Stomach smooth muscle (tissue), 2 donors: ENCODE data around the gene CD80.
"Not testable (repeated sequence)": the region's sequence is repeated elsewhere in the genome, so short reads cannot be mapped to it uniquely, and the experiment has no call there.

Experiments used
- H3K27ac ChIP-seq: one replicate; pipeline ENCODE4 v1.7.0; 2013; ENCODE audit warnings: mild to moderate bottlenecking, low read length, inconsistent platforms
- H3K27me3 ChIP-seq, 2 donors: one replicate each; pipeline ENCODE4 v1.7.0; 2013; ENCODE audit warnings: low read length in 2 of 2; ENCODE audit not compliant: insufficient read depth in 2 of 2, control insufficient read depth in 1 of 2
- H3K36me3 ChIP-seq, 2 donors: one replicate each; pipeline ENCODE4 v1.7.0; 2013; ENCODE audit warnings: low read length in 2 of 2; ENCODE audit not compliant: control insufficient read depth in 2 of 2, insufficient read depth in 2 of 2
- H3K4me1 ChIP-seq: one replicate; pipeline ENCODE4 v1.7.0; 2013; ENCODE audit warnings: low read length; ENCODE audit not compliant: control insufficient read depth, insufficient read depth
- H3K4me3 ChIP-seq, 2 donors: one replicate each; pipeline ENCODE4 v1.7.0; 2013; ENCODE audit warnings: low read length in 2 of 2
- H3K9ac ChIP-seq, 2 donors: one replicate each; pipeline ENCODE4 v1.7.0; 2013; ENCODE audit warnings: low read length in 2 of 2, mild to moderate bottlenecking in 1 of 2
- H3K9me3 ChIP-seq, 2 donors: one replicate each; pipeline ENCODE4 v1.7.0; 2013; ENCODE audit warnings: low read length in 2 of 2; ENCODE audit not compliant: control insufficient read depth in 2 of 2
- donor health status: healthy.
- donor health status: Pancreatic carcinoma.

Gene CD80

GRCh38 chr3:119595639-119596334 is 36.4 kb upstream of the CD80 start:
- H3K4me1 ChIP-seq, result peaks cover 5% of the 10 kb centered on the region
- peak overlapping the region; percentile 63 to 67 for H3K4me3 ChIP-seq
- H3K27me3 ChIP-seq, result no peaks in the 10 kb centered on the region
- no peaks in the 10 kb centered on the region for H3K36me3 ChIP-seq
- no peaks in the 10 kb centered on the region for H3K9me3 ChIP-seq
- H3K9ac ChIP-seq, result peak overlapping the region in 1 of 2 donors; percentile 41
- H3K27ac ChIP-seq, result no peak overlapping the region

DNA sequence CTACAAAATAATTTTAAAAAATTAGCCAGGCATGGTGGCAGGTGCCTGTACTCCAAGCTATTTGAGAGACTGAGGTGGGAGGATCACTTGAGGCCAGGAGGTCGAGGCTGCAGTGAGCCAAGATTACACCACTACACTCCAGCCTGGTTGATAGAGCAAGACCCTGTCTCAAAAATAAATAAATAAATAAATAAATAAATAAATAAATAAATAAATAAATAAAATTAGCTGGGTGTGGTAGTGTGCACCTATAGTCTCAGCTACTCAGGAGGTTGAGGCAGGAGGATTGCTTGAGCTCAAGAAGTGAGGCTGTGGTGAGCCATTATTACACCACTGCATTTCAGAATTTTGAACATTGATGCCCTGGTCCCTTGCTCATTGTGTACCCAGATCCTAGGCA is 35.5 kb upstream of the CD80 start:
- H3K27me3 ChIP-seq, H3K4me1 ChIP-seq, H3K36me3 ChIP-seq, H3K27ac ChIP-seq, H3K9ac ChIP-seq, H3K4me3 ChIP-seq, H3K9me3 ChIP-seq: not testable (repeated sequence)

- Histone ChIP-seq H3K9ac (no peak overlapping the region), H3K27ac (no peak overlapping the region), H3K4me3 (no peak overlapping the region), H3K9me3 (no peaks in the 10 kb centered on the region), H3K27me3 (no peaks in the 10 kb centered on the region), H3K4me1 (peaks cover 5% of the 10 kb centered on the region), H3K36me3 (no peaks in the 10 kb centered on the region)
Observed at GRCh38 chr3:119594066-119594465, 34.7 kb upstream of the CD80 start.

- H3K27ac ChIP-seq, result no peak overlapping the region
- H3K9ac ChIP-seq, result no peak overlapping the region
- peaks cover 5% of the 10 kb centered on the region for H3K4me1 ChIP-seq
- no peaks in the 10 kb centered on the region for H3K9me3 ChIP-seq
- no peak overlapping the region for H3K4me3 ChIP-seq
- H3K36me3 ChIP-seq, result peaks cover 0 to 5% of the 10 kb centered on the region in 2 donors
- no peaks in the 10 kb centered on the region for H3K27me3 ChIP-seq
Observed at GRCh38 chr3:119592861-119593260, 33.4 kb upstream of the CD80 start.

GRCh38 chr3:119590706-119591105 is 31.3 kb upstream of the CD80 start:
- H3K4me3 ChIP-seq, result no peak overlapping the region

DNA sequence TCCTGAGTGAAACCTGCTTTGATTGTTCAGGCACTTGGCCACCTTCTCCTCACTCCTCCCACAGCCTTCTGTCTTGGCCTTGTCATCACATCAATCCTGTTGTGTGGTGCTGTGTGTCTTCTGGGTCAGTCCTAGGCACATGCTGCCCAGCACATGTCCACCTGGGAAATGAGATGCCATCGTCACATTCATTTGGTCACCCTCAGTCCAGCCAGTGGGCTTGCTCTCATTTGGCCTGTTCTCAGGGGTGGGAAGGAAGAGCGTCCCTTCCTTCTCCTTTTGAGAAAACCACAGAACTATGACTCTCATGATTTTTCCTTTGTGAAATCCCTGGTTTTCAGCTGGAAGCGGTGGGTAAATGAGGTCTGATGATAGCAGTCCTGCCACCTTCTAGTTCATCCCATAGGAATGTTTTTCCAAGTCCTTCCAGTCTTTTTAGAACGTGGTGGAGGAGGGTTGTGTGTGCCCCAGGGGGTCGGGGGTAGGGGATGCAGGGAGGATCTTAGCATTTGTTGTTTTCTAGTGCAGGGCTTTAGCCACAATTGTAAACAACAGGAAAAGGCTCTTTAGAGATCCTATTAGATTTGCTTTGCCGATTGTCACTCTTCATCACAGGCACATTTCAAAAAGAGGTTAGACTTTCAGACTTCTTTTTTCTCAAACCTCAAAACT is 29.8 kb upstream of the CD80 start:
- Histone ChIP-seq H3K4me3 (no peak overlapping the region), H3K9ac (no peak overlapping the region), H3K4me1 (no peaks in the 10 kb centered on the region), H3K27ac (no peak overlapping the region), H3K9me3 (no peaks in the 10 kb centered on the region), H3K27me3 (no peaks in the 10 kb centered on the region), H3K36me3 (peaks cover 0 to 12% of the 10 kb centered on the region in 2 donors)

More at GRCh38 chr3:119590706-119591105, 31.3 kb upstream of the CD80 start:
- no peak overlapping the region for H3K27ac ChIP-seq
- H3K36me3 ChIP-seq, result peaks cover 0 to 12% of the 10 kb centered on the region in 2 donors
- peaks cover 4% of the 10 kb centered on the region for H3K4me1 ChIP-seq
- H3K9ac ChIP-seq, result no peak overlapping the region
- no peaks in the 10 kb centered on the region for H3K9me3 ChIP-seq
- no peaks in the 10 kb centered on the region for H3K27me3 ChIP-seq

DNA sequence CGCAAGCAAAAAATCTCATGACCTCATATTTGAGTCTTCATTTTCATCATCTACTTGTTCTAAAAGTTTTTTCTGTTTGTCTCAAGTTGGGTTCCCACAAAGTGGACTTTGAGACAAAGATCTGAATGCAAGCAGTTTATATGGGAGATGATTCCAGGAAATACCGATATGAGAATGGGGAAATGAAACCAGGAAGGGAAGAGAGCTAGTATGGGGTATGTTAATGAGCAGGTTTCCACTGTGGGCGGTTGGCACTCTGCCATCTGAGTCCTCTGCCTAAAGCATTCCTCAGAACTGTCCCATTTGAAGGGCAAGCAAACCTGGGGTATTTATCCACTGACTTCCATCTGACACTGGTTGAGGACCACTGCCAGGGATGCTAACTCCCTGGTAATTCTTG is 28.7 kb upstream of the CD80 start:
- no peaks in the 10 kb centered on the region for H3K27me3 ChIP-seq
- H3K27ac ChIP-seq, result no peak overlapping the region
- H3K9ac ChIP-seq, result no peak overlapping the region
- H3K9me3 ChIP-seq, result no peaks in the 10 kb centered on the region
- peaks cover 0 to 12% of the 10 kb centered on the region in 2 donors for H3K36me3 ChIP-seq
- H3K4me3 ChIP-seq, result no peak overlapping the region
- no peaks in the 10 kb centered on the region for H3K4me1 ChIP-seq

DNA sequence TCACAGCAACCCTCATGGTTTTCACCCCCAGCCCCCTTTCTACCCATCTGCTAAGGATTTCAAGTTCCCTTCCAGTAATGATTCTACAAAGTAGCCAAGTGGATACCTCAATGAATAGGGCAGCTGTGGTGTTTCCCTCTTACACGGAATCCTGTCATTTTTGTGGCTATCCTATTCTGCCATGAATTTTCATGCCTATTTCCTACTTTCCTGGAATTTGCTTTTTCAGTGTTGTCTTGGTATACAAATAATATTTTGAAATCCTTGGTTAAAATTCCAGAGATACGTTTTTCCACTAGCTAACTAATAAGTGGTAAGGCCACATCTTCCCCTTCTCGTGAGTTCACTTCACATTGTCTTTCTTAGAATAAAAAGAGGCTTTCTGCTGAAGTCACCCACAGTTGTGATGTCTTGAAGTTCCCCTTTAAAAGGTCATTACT is 27.3 kb upstream of the CD80 start:
- no peaks in the 10 kb centered on the region for H3K27me3 ChIP-seq
- H3K36me3 ChIP-seq, result peaks cover 0 to 12% of the 10 kb centered on the region in 2 donors
- H3K27ac ChIP-seq, result no peak overlapping the region
- no peak overlapping the region for H3K9ac ChIP-seq
- H3K4me1 ChIP-seq, result no peaks in the 10 kb centered on the region
- no peaks in the 10 kb centered on the region for H3K9me3 ChIP-seq
- no peak overlapping the region for H3K4me3 ChIP-seq

GRCh38 chr3:119585856-119586570 is 26.6 kb upstream of the CD80 start:
- Histone ChIP-seq H3K4me3 (no peak overlapping the region), H3K9me3 (no peaks in the 10 kb centered on the region), H3K9ac (no peak overlapping the region), H3K36me3 (peaks cover 0 to 12% of the 10 kb centered on the region in 2 donors), H3K4me1 (no peaks in the 10 kb centered on the region), H3K27me3 (no peaks in the 10 kb centered on the region), H3K27ac (no peak overlapping the region)

DNA sequence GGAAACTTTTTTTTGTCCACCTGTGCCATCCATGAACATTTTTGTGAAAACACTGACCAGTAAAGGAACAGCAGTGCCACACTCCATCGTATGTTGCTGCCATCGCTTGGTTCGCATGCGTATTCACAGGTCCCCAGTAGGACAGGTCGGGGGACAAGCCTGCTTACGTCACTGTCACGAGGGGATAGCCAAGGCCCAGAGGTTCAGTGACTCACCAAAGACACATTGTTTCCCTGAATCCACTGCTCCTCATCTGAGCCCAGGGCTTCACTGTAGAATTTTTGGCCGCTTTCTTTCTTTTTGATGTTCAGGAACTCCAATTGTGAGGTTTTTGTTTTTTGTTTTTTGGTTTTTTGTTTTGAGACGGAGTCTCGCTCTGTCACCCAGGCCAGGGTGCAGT is 25.8 kb upstream of the CD80 start:
- Histone ChIP-seq H3K4me1 (peaks cover 6% of the 10 kb centered on the region), H3K27me3 (no peaks in the 10 kb centered on the region), H3K4me3 (no peak overlapping the region), H3K9ac (no peak overlapping the region), H3K27ac (no peak overlapping the region), H3K9me3 (no peaks in the 10 kb centered on the region), H3K36me3 (peaks cover 0 to 12% of the 10 kb centered on the region in 2 donors)
